GM13976 (cell line): ENCODE measurements around the gene CCDC85C.
A peak's percentile ranks its signal among the peaks of the same experiment; 100 is the strongest.

Source experiments
- DNase-seq: peaks from one replicate; pipeline ENCODE4 v3.0.0; 2012; ENCODE audit warnings: low spot score
- CTCF ChIP-seq: IDR thresholded peaks from 2 replicates; pipeline ENCODE4 v1.5.1; 2012; ENCODE audit warnings: borderline replicate concordance, mild to moderate bottlenecking; ENCODE audit not compliant: insufficient read depth; ENCODE audit errors: extremely low read depth, missing control alignments, control extremely low read depth
- in situ Hi-C: fragments of 300-500 bp; cut with MboI; formaldehyde crosslinking; loops from one replicate; pipeline ENCODE4 v1.12.0; 2022; ENCODE audit warnings: low sequenced_read_pairs, mixed read lengths, inconsistent platforms; ENCODE audit not compliant: unreplicated experiment

The CCDC85C gene

GRCh38 chr14:99596071-99596627, 7.9 kb downstream of the CCDC85C start:
- DNase-seq: no peak
- in situ Hi-C loops: no loop called here
- TF ChIP-seq CTCF: no peak

GRCh38 chr14:99595524-99595923, 8.5 kb downstream of the CCDC85C start:
- TF ChIP-seq CTCF: no peak

GRCh38 chr14:99595034-99595433, 9.0 kb downstream of the CCDC85C start:
- DNase-seq: peak; percentile 74
- in situ Hi-C loops: no loop called here
- no peak for TF ChIP-seq CTCF

More at GRCh38 chr14:99595524-99595923, 8.5 kb downstream of the CCDC85C start:
- in situ Hi-C loops: no loop called here
- DNase-seq: no peak

GRCh38 chr14:99593971-99594841, 9.8 kb downstream of the CCDC85C start:
- no peak for TF ChIP-seq CTCF
- DNase-seq: no peak
- in situ Hi-C loops: no loop called here

- DNase-seq: no peak
- no peak for TF ChIP-seq CTCF
- in situ Hi-C loops: no loop called here
Measured at GRCh38 chr14:99592933-99593753, 10.9 kb downstream of the CCDC85C start.

GRCh38 chr14:99592394-99592793, 11.6 kb downstream of the CCDC85C start:
- TF ChIP-seq CTCF: no peak
- in situ Hi-C loops: no loop called here
- no peak for DNase-seq
